ENCODE data around the gene SLC25A22.

DNA sequence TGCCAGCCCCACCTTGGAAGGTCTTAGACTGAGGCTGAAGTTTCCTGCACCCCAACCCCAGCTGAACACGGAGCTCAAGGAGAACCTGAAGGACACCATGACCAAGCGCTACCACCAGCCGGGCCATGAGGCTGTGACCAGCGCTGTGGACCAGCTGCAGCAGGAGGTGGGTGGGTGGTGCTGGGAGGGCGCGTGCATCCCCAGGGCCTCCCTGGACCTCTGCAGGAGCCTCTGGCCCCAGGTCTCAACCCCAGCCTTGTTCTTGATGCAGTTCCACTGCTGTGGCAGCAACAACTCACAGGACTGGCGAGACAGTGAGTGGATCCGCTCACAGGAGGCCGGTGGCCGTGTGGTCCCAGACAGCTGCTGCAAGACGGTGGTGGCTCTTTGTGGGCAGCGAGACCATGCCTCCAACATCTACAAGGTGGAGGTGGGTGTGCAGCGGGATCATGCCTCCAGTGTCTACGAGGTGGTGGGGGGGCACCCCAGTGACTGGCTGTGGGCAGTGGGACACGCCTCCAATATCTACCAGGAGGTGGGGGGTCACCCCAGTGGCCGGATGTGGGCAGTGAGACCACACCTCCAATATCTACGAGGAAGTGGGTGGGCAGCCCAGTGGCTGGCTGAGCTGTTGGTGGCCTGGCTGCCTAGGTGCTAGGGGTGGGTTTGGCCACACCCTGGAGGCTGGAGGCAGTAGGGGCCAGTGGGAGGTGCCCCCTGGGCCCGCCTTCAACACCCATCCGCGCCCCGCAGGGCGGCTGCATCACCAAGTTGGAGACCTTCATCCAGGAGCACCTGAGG lies 39.3 kb upstream of the SLC25A22 start:
- TF ChIP-seq, protein P1, sequence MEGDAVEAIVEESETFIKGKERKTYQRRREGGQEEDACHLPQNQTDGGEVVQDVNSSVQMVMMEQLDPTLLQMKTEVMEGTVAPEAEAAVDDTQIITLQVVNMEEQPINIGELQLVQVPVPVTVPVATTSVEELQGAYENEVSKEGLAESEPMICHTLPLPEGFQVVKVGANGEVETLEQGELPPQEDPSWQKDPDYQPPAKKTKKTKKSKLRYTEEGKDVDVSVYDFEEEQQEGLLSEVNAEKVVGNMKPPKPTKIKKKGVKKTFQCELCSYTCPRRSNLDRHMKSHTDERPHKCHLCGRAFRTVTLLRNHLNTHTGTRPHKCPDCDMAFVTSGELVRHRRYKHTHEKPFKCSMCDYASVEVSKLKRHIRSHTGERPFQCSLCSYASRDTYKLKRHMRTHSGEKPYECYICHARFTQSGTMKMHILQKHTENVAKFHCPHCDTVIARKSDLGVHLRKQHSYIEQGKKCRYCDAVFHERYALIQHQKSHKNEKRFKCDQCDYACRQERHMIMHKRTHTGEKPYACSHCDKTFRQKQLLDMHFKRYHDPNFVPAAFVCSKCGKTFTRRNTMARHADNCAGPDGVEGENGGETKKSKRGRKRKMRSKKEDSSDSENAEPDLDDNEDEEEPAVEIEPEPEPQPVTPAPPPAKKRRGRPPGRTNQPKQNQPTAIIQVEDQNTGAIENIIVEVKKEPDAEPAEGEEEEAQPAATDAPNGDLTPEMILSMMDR (IDR thresholded peaks at IDR 0.05 in 2 of 3, conservative IDR thresholded peaks at IDR 0.05 in 1 of 3; ENCODE audit: control insufficient read depth in 2 of 3, extremely low read depth in 1 of 3, insufficient read depth in 1 of 3, low read depth in 3 of 3, low read length in 3 of 3): no peak
- TF ChIP-seq NR2C1 (IDR thresholded peaks at IDR 0.05) (no peak), CBFB (IDR thresholded peaks at IDR 0.05; ENCODE audit: low read depth) (no peak), HDAC2 (IDR thresholded peaks at IDR 0.05) (no peak), SUPT20H (IDR thresholded peaks at IDR 0.05; ENCODE audit: borderline replicate concordance, control insufficient read depth, low read depth, low read length) (no peak), STAT1 (conservative IDR thresholded peaks at IDR 0.05) (no peak), POLR2A (IDR thresholded peaks at IDR 0.05; ENCODE audit: low read depth, low read length) (peak; percentile 57), POLR2AphosphoS2 (IDR thresholded peaks at IDR 0.05; ENCODE audit: low read depth, low read length) (no peak), SIN3A (IDR thresholded peaks at IDR 0.05; ENCODE audit: low read depth, low read length) (no peak)
- TF ChIP-seq, protein P2, sequence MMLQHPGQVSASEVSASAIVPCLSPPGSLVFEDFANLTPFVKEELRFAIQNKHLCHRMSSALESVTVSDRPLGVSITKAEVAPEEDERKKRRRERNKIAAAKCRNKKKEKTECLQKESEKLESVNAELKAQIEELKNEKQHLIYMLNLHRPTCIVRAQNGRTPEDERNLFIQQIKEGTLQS (IDR thresholded peaks at IDR 0.05; ENCODE audit: borderline replicate concordance, extremely low read depth, low read depth, low read length): no peak
- TF ChIP-seq, protein P3, sequence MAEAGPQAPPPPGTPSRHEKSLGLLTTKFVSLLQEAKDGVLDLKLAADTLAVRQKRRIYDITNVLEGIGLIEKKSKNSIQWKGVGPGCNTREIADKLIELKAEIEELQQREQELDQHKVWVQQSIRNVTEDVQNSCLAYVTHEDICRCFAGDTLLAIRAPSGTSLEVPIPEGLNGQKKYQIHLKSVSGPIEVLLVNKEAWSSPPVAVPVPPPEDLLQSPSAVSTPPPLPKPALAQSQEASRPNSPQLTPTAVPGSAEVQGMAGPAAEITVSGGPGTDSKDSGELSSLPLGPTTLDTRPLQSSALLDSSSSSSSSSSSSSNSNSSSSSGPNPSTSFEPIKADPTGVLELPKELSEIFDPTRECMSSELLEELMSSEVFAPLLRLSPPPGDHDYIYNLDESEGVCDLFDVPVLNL (IDR thresholded peaks at IDR 0.05; ENCODE audit: low read depth, low read length): no peak
- TF ChIP-seq, protein P4, sequence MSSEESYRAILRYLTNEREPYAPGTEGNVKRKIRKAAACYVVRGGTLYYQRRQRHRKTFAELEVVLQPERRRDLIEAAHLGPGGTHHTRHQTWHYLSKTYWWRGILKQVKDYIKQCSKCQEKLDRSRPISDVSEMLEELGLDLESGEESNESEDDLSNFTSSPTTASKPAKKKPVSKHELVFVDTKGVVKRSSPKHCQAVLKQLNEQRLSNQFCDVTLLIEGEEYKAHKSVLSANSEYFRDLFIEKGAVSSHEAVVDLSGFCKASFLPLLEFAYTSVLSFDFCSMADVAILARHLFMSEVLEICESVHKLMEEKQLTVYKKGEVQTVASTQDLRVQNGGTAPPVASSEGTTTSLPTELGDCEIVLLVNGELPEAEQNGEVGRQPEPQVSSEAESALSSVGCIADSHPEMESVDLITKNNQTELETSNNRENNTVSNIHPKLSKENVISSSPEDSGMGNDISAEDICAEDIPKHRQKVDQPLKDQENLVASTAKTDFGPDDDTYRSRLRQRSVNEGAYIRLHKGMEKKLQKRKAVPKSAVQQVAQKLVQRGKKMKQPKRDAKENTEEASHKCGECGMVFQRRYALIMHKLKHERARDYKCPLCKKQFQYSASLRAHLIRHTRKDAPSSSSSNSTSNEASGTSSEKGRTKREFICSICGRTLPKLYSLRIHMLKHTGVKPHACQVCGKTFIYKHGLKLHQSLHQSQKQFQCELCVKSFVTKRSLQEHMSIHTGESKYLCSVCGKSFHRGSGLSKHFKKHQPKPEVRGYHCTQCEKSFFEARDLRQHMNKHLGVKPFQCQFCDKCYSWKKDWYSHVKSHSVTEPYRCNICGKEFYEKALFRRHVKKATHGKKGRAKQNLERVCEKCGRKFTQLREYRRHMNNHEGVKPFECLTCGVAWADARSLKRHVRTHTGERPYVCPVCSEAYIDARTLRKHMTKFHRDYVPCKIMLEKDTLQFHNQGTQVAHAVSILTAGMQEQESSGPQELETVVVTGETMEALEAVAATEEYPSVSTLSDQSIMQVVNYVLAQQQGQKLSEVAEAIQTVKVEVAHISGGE (CRISPR knock-in tag; IDR thresholded peaks at IDR 0.05): no peak
